DMS 273 (cell line): ENCODE measurements around the gene CPNE4.

Experiments
- DNase-seq: peaks from one replicate; lab custom pipeline; 2025; ENCODE audit not compliant: unreplicated experiment; lab: John Stamatoyannopoulos, UW

Gene CPNE4

DNA sequence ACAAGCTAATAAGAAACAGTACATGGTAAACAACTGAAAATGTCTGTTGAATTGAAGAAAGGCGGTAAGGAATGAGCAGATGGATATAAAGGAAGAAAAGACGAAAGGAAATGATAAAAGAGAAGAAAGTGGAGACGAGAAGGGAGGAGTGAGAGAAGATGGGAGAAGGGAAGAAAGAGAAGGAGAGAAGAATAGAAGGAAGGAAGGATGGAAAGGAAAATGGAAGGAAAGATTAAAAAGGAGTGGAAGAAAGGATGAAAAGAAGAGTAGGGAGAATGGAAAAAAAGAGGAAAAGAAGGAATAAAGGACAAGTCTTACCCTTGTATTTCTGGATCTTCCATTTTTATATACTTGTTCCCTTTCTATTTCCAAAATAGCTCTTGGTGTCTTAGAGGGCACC is 17.7 kb downstream of the CPNE4 start:
- no peak for DNase-seq

- no peak for DNase-seq
Observed at GRCh38 chr3:132016061-132017041, 18.5 kb downstream of the CPNE4 start.

DNA sequence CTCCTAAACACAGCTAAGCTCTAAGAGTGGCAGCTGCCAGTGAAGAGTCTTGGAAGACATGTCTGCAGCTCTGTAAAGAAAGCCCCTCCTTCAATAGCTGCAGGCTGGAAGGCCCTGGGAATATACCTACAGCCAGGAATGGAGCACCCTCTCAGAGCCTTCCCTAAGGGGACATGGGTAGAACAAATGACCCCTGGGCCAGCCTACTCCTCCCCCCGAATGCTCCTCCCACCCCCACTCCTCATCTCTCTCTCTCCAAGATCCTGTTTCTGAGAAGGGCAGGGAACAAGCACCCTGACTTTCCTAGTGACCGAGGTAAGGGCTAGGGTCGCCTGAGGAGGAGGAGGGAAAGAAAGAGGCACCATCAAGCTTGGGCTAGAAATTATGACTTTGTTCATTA is 20.7 kb downstream of the CPNE4 start:
- no peak for DNase-seq

GRCh38 chr3:132009241-132009640 is 25.6 kb downstream of the CPNE4 start:
- DNase-seq = peak; percentile 42

DNA sequence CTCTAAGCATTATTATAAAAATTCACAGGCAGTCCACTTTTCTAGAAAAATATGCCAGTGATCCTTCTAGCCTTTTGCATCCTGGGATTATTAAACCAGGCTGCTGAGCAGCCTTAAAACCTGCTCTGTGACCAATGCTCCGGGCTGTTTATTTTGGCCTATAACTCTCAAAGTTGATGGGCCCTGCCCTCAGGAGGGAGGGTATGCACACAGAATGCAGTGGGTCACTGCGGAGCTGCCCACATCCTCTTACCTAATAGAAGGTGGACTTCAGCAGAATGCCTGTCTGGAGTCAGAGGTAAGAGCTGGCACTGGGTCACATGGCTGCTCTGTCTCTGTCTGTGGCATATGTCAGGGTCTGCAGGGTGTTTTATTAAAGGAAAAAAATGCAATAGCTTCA is 26.0 kb downstream of the CPNE4 start:
- no peak for DNase-seq

DNA sequence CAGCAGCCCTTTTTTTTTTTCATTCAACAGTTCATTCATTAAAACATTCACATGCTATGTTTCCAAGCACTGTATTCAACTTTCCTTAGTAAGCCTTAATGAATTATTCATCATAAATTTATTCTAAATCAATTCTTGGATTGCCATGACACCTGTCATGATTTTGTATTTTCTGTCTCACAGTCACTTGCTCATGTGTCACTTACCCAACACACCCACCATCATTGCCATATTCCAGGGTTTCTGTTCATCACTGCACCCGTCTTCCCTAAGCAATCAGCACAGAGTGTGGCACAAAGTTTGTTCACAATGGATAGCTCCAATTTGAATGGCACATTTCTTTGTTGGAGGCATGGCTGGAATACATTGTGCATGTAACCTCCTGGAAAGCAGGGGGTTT is 27.2 kb downstream of the CPNE4 start:
- DNase-seq = no peak

GRCh38 chr3:132006605-132007204 is 28.1 kb downstream of the CPNE4 start:
- peak; percentile 58 for DNase-seq

- no peak for DNase-seq
Observed at GRCh38 chr3:132004571-132004970, 30.2 kb downstream of the CPNE4 start.

GRCh38 chr3:132003685-132004084 is 31.1 kb downstream of the CPNE4 start:
- DNase-seq = no peak

- no peak for DNase-seq
Observed at GRCh38 chr3:132001999-132002398, 32.8 kb downstream of the CPNE4 start.

DNA sequence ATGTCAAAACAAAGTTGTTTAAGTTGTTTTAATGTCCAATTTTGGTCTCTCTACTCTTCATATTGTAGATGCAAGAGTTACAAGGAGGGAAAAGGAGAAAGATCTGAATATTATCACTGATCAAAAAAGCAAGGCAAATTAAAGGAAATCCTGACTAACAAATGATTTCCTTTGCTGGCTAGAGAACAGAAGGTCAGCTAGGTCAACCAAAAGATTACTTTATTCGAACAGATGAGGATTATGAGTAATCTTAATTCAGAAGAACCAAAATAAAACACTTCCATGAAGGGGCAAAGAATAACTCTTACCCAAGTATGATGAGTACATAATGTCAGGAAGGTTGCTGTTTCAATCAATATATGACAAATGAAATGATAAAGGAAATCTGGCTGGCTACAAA is 33.8 kb downstream of the CPNE4 start:
- DNase-seq = no peak

- no peak for DNase-seq
Observed at GRCh38 chr3:131998027-131998426, 36.8 kb downstream of the CPNE4 start.

DNA sequence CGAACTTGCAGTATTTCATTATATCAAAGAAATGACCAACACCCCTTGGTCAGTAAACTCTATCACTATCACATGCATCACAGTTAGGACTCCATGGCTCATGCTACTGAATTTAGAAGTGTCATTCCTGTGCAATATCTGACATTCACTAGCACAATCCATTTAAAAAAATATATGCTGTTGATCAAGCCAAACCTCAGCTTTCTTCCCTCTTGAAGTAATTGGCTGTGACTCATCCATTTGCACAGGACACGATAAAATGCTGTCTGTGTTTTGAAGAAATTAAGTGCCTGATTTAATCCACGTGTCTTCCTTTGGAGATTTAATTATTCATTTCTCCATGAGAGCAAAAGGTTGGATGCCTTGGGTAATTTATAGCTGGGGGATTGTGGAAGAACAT is 38.9 kb downstream of the CPNE4 start:
- DNase-seq = no peak

GRCh38 chr3:131989318-131989717 is 45.5 kb downstream of the CPNE4 start:
- no peak for DNase-seq

- no peak for DNase-seq
Observed at GRCh38 chr3:131988209-131988608, 46.6 kb downstream of the CPNE4 start.

DNA sequence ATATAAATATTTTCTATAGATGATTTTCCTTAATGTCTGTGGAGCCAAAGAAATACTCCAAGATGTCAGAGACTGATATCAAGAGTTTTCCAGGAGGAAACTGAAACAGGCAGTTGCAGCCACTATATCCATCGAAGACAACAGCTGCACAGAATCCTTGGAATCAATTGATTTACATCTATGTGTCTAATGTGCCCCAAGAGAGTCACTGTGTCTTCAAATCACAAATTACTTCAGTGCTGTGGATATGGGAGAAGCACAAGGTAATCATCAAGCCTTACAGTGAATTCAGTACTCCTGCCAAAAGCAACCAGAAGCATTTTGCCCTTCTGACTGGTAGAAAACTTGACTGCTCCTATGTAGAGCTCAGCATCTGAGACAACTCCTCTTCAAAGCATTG is 51.1 kb downstream of the CPNE4 start:
- no peak for DNase-seq

- no peak for DNase-seq
Observed at GRCh38 chr3:131981323-131981722, 53.5 kb downstream of the CPNE4 start.

GRCh38 chr3:131976448-131976847 is 58.4 kb downstream of the CPNE4 start:
- no peak for DNase-seq

DNA sequence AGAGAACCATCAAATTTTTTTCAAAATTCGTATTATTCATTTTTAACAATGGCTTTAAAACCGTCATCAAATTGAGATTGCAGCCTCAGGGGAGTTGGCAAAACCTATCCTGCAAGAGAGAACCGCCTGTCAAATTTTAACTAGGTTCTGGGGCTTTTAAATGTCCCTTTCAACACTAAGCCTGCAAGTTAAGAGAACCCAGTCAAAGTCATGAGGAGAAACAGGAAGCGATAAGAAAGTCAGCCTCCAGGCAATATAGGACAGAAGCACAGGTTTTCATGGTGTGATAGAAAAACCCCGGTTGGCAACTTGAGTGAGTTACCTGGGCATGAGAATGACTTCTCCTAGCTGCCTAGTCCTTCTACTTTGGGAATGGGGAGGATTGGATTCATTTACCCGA is 59.8 kb downstream of the CPNE4 start:
- no peak for DNase-seq

GRCh38 chr3:131973731-131974130 is 61.1 kb downstream of the CPNE4 start:
- DNase-seq = no peak

DNA sequence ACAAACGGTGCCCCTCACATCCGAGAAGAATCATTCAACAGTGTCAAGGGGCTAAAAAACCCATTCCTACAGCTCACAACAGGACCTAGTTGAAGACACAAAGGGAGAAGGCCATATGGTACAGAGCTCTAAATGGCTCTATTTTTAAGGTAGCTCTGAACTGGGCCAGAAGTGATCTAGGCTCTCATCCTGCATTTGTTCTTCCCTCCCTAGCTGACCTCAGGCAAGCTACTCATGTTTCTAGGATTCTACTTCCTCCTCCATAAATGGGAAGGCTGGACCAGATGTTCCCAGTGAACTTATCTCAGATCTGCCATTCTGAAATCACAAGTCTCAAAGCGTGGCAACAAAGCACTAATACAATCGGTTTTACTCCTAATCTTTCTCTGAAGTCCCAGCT is 62.3 kb downstream of the CPNE4 start:
- peak; percentile 12 for DNase-seq

DNA sequence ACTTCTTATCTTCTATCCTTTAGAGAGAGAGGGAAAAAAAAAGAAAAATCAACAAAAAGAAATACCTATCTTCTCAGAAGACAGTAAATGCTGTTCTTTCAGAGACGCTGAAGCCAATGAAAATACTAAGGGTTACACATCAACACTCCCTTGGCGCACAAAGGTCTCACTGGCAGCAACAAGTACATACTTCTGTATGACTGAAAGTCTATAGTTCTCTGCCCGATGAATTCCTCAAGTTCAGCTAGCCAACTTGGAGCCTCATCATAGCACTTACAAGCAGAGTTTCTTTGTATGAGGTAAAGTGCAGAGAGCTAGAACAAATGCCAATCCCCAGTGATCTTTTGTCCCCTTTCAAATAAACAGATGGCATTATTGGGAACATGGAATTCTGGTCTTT is 62.7 kb downstream of the CPNE4 start:
- no peak for DNase-seq
